GM23338 (cell line): ENCODE results near the gene ANTXR1. TPM values are rescaled to one million over a fixed set of nuclear protein-coding genes. Genes with fewer than 3 reads are reported as not detected.

Experiments used
- ATAC-seq: fragments of 200-7000 bp; cut with Tn5 transposase; 3 replicates; pipeline ENCODE4 v1.9.1; 2020
- DNase-seq: peaks from one replicate; pipeline ENCODE4 v3.0.0-alpha.2; 2015; ENCODE audit warnings: low spot score
- H2AFZ ChIP-seq: fragments of 200-600 bp; sonication (generic); 2 replicates; pipeline ENCODE4 v1.8.0; 2016; ENCODE audit warnings: antibody characterized with exemption, mild to moderate bottlenecking, moderate library complexity
- H3F3A ChIP-seq: fragments of 200-600 bp; sonication (generic); replicated peaks from 2 replicates; pipeline ENCODE4 v1.8.0; 2017; ENCODE audit warnings: antibody characterized with exemption, mixed run types, low read depth
- H3K27ac ChIP-seq: fragments of 200-600 bp; sonication (generic); 2 replicates; pipeline ENCODE4 v1.6.1; 2016; ENCODE audit warnings: low read depth
- H3K27me3 ChIP-seq: fragments of 200-600 bp; sonication (generic); 2 replicates; pipeline ENCODE4 v1.8.0; 2016; ENCODE audit warnings: mild to moderate bottlenecking, mixed run types, moderate library complexity; ENCODE audit not compliant: insufficient read depth
- H3K36me3 ChIP-seq: fragments of 200-600 bp; sonication (generic); 2 replicates; pipeline ENCODE4 v1.8.0; 2016; ENCODE audit warnings: mild to moderate bottlenecking; ENCODE audit not compliant: insufficient read depth
- H3K4me1 ChIP-seq: fragments of 200-600 bp; sonication (generic); 2 replicates; pipeline ENCODE4 v1.8.0; 2016; ENCODE audit warnings: mild to moderate bottlenecking, moderate library complexity; ENCODE audit not compliant: insufficient read depth
- H3K4me2 ChIP-seq: fragments of 200-600 bp; sonication (generic); 2 replicates; pipeline ENCODE4 v1.7.1; 2017; ENCODE audit warnings: mixed run types
- H3K4me3 ChIP-seq: fragments of 200-600 bp; sonication (generic); 2 replicates; pipeline ENCODE4 v1.6.1; 2016; ENCODE audit warnings: mixed run types
- H3K79me2 ChIP-seq: fragments of 200-600 bp; sonication (generic); replicated peaks from 2 replicates; pipeline ENCODE4 v1.8.0; 2017; ENCODE audit warnings: mild to moderate bottlenecking; ENCODE audit not compliant: insufficient read depth
- H3K9me2 ChIP-seq: fragments of 200-600 bp; sonication (generic); 2 replicates; pipeline ENCODE4 v1.8.0; 2017; ENCODE audit not compliant: insufficient read depth
- H4K20me1 ChIP-seq: fragments of 200-600 bp; sonication (generic); replicated peaks from 2 replicates; pipeline ENCODE4 v1.8.0; 2017; ENCODE audit warnings: mild to moderate bottlenecking; ENCODE audit not compliant: insufficient read depth
- H3K27ac Mint-ChIP-seq: 2 replicates; pipeline ENCODE4 v1.8.0; 2020; ENCODE audit warnings: inconsistent platforms, mild to moderate bottlenecking, moderate library complexity, mixed read lengths
- H3K27me3 Mint-ChIP-seq: 3 replicates; pipeline ENCODE4 v1.8.0; 2022; ENCODE audit warnings: low read depth, mild to moderate bottlenecking, moderate library complexity, mixed read lengths, inconsistent platforms; ENCODE audit not compliant: insufficient read depth, poor library complexity
- H3K36me3 Mint-ChIP-seq: 3 replicates; pipeline ENCODE4 v1.8.0; 2021; ENCODE audit warnings: low read depth, mild to moderate bottlenecking, inconsistent platforms, moderate library complexity, mixed read lengths
- H3K4me1 Mint-ChIP-seq: 3 replicates; pipeline ENCODE4 v1.8.0; 2020; ENCODE audit warnings: mild to moderate bottlenecking, inconsistent platforms, mixed read lengths
- H3K4me3 Mint-ChIP-seq: 3 replicates; pipeline ENCODE4 v1.8.0; 2021; ENCODE audit warnings: moderate library complexity, mild to moderate bottlenecking, inconsistent platforms, mixed read lengths
- H3K9me3 Mint-ChIP-seq: 3 replicates; pipeline ENCODE4 v1.8.0; 2020; ENCODE audit warnings: moderate library complexity, mild to moderate bottlenecking, inconsistent platforms, mixed read lengths
- CREB1 ChIP-seq: fragments of 250-450 bp; sonication (Bioruptor Pico); IDR thresholded peaks from 2 replicates; pipeline ENCODE4 v1.5.0; 2020; ENCODE audit warnings: low read depth, mild to moderate bottlenecking, moderate library complexity
- CTCF ChIP-seq, 2 experiments: fragments of 200-600 bp in 1 of 2; sonication (generic) in 1 of 2; conservative IDR thresholded peaks; 2 replicates each; pipeline versions ENCODE4 v1.5.1 to v1.6.1; 2016 to 2017; ENCODE audit warnings: antibody characterized with exemption in 2 of 2, low read depth in 2 of 2, mild to moderate bottlenecking in 2 of 2, moderate library complexity in 1 of 2
- ETS1 ChIP-seq: IDR thresholded peaks from 2 replicates; pipeline ENCODE4 v1.6.1; 2016; ENCODE audit warnings: antibody characterized with exemption
- EZH2 ChIP-seq: fragments of 200-600 bp; sonication (generic); IDR thresholded peaks from one replicate; pipeline ENCODE4 v1.8.0; 2017; ENCODE audit warnings: antibody characterized with exemption, mild to moderate bottlenecking, low read depth; ENCODE audit not compliant: unreplicated experiment
- EZH2phosphoT487 ChIP-seq: fragments of 200-600 bp; sonication (generic); IDR thresholded peaks from one replicate; pipeline ENCODE4 v1.8.1; 2018; ENCODE audit warnings: antibody characterized with exemption; ENCODE audit not compliant: unreplicated experiment
- JUNB ChIP-seq: IDR thresholded peaks from one replicate; pipeline ENCODE4 v1.6.1; 2016; ENCODE audit warnings: antibody characterized with exemption; ENCODE audit not compliant: unreplicated experiment
- NANOG ChIP-seq: IDR thresholded peaks from 2 replicates; pipeline ENCODE4 v1.6.1; 2016; ENCODE audit warnings: antibody characterized with exemption, borderline replicate concordance
- POLR2AphosphoS5 ChIP-seq: IDR thresholded peaks from 2 replicates; pipeline ENCODE4 v1.6.1; 2016; ENCODE audit warnings: antibody characterized with exemption, low read depth
- STAT1 ChIP-seq: IDR thresholded peaks from one replicate; pipeline ENCODE4 v1.6.1; 2016; ENCODE audit warnings: antibody characterized with exemption; ENCODE audit not compliant: unreplicated experiment
- ZNF114 ChIP-seq: fragments of 250-450 bp; sonication (Bioruptor Pico); IDR thresholded peaks from 2 replicates; pipeline ENCODE4 v1.5.0; 2020; ENCODE audit warnings: mild to moderate bottlenecking, moderate library complexity
- ZNF462 ChIP-seq: fragments of 250-450 bp; sonication (Bioruptor Pico); IDR thresholded peaks from 2 replicates; pipeline ENCODE4 v1.5.0; 2020; ENCODE audit warnings: mild to moderate bottlenecking, moderate library complexity
- polyA plus RNA-seq: library from polyadenylated mRNA; unstranded; fragments of >200 nt; fragmentation: Nextera tagmentation; extraction: Ambion mirVana; gene quantifications from 2 replicates; pipeline ENCODE4 v1.2.1, GENCODE V29; 2016
- total RNA-seq: library from RNA; depleted of rRNA; stranded (reverse); fragments of >200 nt; shearing (Covaris generic); gene quantifications from 2 replicates; pipeline ENCODE4 v1.2.3, GENCODE V29; 2014

Gene ANTXR1
- total and polyA plus RNA-seq, 2 experiments from 2014 or later, result 16.1 to 23.1 TPM

- no peak overlapping the region for H3K4me3 ChIP-seq
- no peak for TF ChIP-seq STAT1
- TF ChIP-seq POLR2AphosphoS5, result no peak
- TF ChIP-seq CREB1, result no peak
- no peak for TF ChIP-seq ETS1
- TF ChIP-seq NANOG, result no peak
- TF ChIP-seq EZH2, result no peak
- TF ChIP-seq CTCF (conservative IDR thresholded peaks at IDR 0.05; ENCODE audit: low read depth in 2 of 2), result no peak
- TF ChIP-seq JUNB, result no peak
- TF ChIP-seq ZNF462, result no peak
- TF ChIP-seq EZH2phosphoT487, result no peak
- TF ChIP-seq ZNF114, result no peak
- H3K36me3 Mint-ChIP-seq, result peaks cover 6% of the 10 kb centered on the region
- H3F3A ChIP-seq, result no peaks in the 10 kb centered on the region
- H3K36me3 ChIP-seq, result 0 out of 2 replicates have a peak, but pooled peaks cover 3% of the 10 kb centered on the region
- H2AFZ ChIP-seq, result no peak overlapping the region
- no peaks in the 10 kb centered on the region for H3K27me3 ChIP-seq
- DNase-seq, result no peak
- no peak overlapping the region for H3K27ac ChIP-seq
- no peaks in the 10 kb centered on the region for H3K9me2 ChIP-seq
- peaks cover 25% of the 10 kb centered on the region for H3K4me1 Mint-ChIP-seq
- H3K9me3 Mint-ChIP-seq, result no peaks in the 10 kb centered on the region
- no peak for ATAC-seq
- no peak overlapping the region for H3K4me2 ChIP-seq
- peaks cover 6% of the 10 kb centered on the region; the same call in 1 of the 2 replicates for H3K4me1 ChIP-seq
- H3K79me2 ChIP-seq, result no peaks in the 10 kb centered on the region
- no peak overlapping the region for H3K27ac Mint-ChIP-seq
- no peaks in the 10 kb centered on the region for H4K20me1 ChIP-seq
- no peak overlapping the region for H3K4me3 Mint-ChIP-seq
- no peaks in the 10 kb centered on the region for H3K27me3 Mint-ChIP-seq
Measured at GRCh38 chr2:69109255-69109654, 96.3 kb downstream of the ANTXR1 start.
